ENCODE measurements around the gene MAGEF1.

MAGEF1 gene

DNA sequence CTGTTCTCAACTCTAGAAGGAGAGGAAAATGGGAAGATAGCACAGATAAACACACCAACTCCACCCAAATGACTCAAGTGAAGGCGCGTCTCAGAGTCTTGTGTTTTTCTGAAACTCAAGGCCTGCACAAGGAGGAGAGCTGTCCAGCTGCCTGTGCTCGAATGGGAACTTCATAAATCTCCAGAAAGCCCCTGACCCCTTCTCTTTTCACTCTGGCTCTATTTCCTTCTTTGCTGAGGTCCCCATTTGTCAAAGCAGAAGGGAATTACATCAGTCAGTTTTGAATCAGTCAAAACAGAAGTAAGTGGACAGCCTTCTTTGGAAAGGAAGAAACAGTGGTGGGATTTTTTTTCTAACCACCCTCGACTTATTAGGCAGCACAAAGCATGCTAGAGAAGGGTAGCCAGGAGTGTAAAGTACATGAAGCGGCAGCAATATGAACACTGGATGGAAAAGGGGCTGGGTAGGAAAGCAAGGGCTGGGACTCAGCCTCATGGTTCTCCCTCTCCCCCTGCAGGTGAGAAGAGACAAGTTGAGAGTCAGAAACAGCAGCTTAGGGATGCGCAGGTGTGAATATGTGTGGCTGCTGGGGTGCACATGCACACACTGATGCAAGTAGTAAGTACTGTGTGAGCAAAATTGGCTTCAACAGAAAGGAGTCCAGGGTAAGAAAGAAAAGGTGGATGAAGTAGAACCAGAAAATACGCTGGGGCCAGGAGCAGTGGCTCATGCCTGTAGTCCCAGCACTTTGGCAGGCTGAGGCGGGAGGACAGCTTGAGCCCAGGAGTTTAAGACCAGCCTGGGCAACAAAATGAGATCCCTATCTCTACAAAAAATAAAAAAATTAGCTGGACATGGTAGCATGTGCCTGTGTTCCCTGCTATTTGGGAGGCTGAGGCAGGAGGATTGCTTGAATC is 36.6 kb upstream of the MAGEF1 start:
- TF ChIP-seq CTCF (IDR thresholded peaks at IDR 0.05; ENCODE audit: low read depth, low read length): peak; percentile 26
- DNase-seq (ENCODE audit: extremely low read depth, low read depth): no peak

DNA sequence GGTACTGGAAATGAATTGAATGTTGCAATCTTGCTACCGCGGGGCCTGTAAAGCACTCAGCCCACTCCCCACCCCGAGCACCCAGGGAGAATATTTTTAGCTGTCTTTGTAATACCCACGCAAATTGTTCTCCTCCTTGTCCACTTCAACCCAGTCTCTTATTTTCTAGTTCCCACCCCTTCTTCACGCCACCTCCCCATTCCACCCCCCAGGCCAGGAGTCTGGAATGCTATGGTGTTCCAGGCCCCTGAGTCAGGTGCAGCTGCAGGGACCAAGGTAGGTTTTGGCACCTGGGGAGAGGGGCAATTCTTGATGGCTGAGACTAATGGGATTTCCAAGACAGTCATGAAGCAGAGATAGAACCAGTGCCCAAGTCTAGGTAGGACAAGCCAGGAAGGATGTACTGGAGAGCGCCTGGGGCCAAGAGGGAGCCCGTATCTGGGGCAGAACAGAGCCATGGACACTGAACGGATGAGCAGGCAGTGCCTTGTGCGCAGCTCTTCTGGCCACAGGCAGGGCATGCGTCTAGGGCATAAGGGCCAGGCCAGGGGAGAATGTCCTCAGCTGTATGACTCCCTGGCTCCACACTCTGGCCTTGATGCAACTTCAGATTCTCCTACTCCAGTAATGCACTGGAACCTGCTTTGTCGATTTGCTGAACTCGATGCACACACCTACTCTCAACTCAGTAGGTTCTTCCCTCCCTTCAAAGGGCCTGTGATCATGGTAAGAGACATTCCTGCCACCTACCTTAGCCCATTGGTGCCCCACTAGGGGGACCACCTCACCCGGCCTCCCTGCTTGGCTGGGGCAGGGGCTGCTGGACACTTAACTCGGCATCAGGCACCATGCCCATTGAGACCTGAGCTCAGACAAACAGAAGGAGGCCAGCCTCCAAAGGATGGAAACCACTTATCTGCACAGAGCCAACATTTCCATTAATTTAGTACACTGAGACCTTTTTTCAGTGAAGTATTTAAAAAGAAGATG is 34.6 kb upstream of the MAGEF1 start:
- no peak for TF ChIP-seq CTCF (IDR thresholded peaks at IDR 0.05; ENCODE audit: low read depth, low read length)
- DNase-seq (ENCODE audit: extremely low read depth, low read depth): no peak

GRCh38 chr3:184745526-184745925 is 33.7 kb upstream of the MAGEF1 start:
- DNase-seq (ENCODE audit: extremely low read depth, low read depth): no peak
- no peak for TF ChIP-seq CTCF (IDR thresholded peaks at IDR 0.05; ENCODE audit: low read depth, low read length)

- TF ChIP-seq CTCF (IDR thresholded peaks at IDR 0.05; ENCODE audit: low read depth, low read length): no peak
- no peak for DNase-seq (ENCODE audit: extremely low read depth, low read depth)
These were observed 31.4 kb upstream of the MAGEF1 start for GRCh38 chr3:184743248-184743647.

GRCh38 chr3:184742676-184743135 is 30.8 kb upstream of the MAGEF1 start:
- TF ChIP-seq CTCF (IDR thresholded peaks at IDR 0.05; ENCODE audit: low read depth, low read length): no peak
- no peak for DNase-seq (ENCODE audit: extremely low read depth, low read depth)

- TF ChIP-seq CTCF (IDR thresholded peaks at IDR 0.05; ENCODE audit: low read depth, low read length): no peak
- no peak for DNase-seq (ENCODE audit: extremely low read depth, low read depth)
These were observed 30.2 kb upstream of the MAGEF1 start for GRCh38 chr3:184741798-184742675.

Data from AG09319 (cell line).